GM06990 (cell line): Measurements from ENCODE around the gene SOX12.
A peak's percentile ranks its signal among the peaks of the same experiment; 100 is the strongest.

Experiments used
- DNase-seq: peaks from one replicate; pipeline ENCODE4 v3.0.0-alpha.2; 2011; ENCODE audit not compliant: insufficient read length; ENCODE audit errors: extremely low read depth
- H3K27me3 ChIP-seq: replicated peaks from 2 replicates; pipeline ENCODE4 v1.6.0; 2011; ENCODE audit warnings: low read length; ENCODE audit not compliant: control insufficient read depth, insufficient read depth
- H3K36me3 ChIP-seq: 2 replicates; pipeline ENCODE4 v1.5.1; 2011; ENCODE audit warnings: low read length; ENCODE audit not compliant: control insufficient read depth, insufficient read depth
- H3K4me3 ChIP-seq: replicated peaks from 2 replicates; pipeline ENCODE4 v1.5.1; 2011; ENCODE audit warnings: low read depth, mild to moderate bottlenecking, control low read depth, low read length
- CTCF ChIP-seq: IDR thresholded peaks from 2 replicates; pipeline ENCODE4 v1.5.1; 2011; ENCODE audit warnings: low read length, control low read depth, mild to moderate bottlenecking, inconsistent platforms; ENCODE audit not compliant: insufficient read depth, poor library complexity, severe bottlenecking

The SOX12 gene

GRCh38 chr20:312866-313265, 12.5 kb upstream of the SOX12 start:
- no peak overlapping the region for H3K4me3 ChIP-seq
- no peaks in the 10 kb centered on the region for H3K36me3 ChIP-seq
- H3K27me3 ChIP-seq: no peaks in the 10 kb centered on the region
- DNase-seq: no peak
- no peak for TF ChIP-seq CTCF

GRCh38 chr20:313402-313801, 11.9 kb upstream of the SOX12 start:
- H3K27me3 ChIP-seq: no peaks in the 10 kb centered on the region
- no peak overlapping the region for H3K4me3 ChIP-seq
- H3K36me3 ChIP-seq: no peaks in the 10 kb centered on the region
- TF ChIP-seq CTCF: no peak
- DNase-seq: no peak

GRCh38 chr20:313948-314347, 11.4 kb upstream of the SOX12 start:
- no peak for DNase-seq
- TF ChIP-seq CTCF: no peak
- no peaks in the 10 kb centered on the region for H3K27me3 ChIP-seq
- no peaks in the 10 kb centered on the region for H3K36me3 ChIP-seq
- H3K4me3 ChIP-seq: no peak overlapping the region

GRCh38 chr20:316316-317068, 8.9 kb upstream of the SOX12 start:
- H3K4me3 ChIP-seq: no peak overlapping the region
- no peaks in the 10 kb centered on the region for H3K27me3 ChIP-seq
- TF ChIP-seq CTCF: no peak
- no peaks in the 10 kb centered on the region; the same call in 1 of the 2 replicates for H3K36me3 ChIP-seq
- no peak for DNase-seq

DNA sequence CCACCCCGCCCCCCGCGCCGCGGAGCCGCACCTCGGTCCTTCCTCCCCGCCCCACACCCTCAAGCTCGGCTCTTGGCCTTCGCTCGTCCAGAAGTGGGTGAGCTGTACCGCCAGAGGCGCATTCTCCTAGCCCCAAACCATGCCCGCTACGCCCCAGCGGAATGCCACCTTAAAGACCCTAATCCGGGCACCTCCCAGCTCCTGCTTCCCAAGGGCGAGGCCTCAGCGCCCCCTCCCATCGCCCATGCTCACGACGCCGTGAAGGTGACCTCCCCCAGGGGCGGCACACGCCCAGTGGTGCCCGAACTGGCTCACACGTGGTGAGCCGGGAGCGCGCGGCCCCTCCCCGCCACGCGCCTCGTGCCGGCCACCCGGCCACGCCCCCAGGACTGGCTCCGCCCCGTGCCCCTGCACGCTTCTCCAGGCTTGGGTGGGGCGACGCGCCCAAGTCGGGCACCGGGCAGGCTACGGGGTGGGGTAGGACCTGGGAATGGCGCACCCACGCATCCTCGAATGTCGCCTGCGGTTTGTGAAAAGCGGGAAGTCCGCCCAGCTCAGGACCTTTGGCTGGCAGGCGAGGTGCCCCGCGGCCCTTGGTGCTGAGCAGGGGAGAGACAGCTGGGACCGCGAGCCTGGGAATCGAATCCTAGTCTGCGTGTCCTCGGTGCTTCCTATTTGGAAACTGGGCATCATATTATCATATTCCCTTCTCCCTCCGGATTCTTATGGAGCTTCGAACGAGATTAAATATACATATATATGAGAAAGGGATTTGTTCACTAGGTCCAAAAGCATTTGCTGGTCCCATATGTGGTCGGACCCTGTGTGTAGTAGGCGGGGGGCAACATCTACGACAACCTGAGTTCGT, 941 bp upstream of the SOX12 start:
- peak; percentile 40 for TF ChIP-seq CTCF
- H3K27me3 ChIP-seq: no peaks in the 10 kb centered on the region
- DNase-seq: peak; percentile 94
- peak overlapping the region; percentile 67 for H3K4me3 ChIP-seq
- no peaks in the 10 kb centered on the region; the same call in 1 of the 2 replicates for H3K36me3 ChIP-seq
